Activated T-cell treated with anti-CD3 and anti-CD28 coated beads, Interleukin-2, amount 50 U/mL, for 72 hours (primary cell): ENCODE results near the gene EEF1AKMT4. TPM values are rescaled to one million over a fixed set of nuclear protein-coding genes. Genes with fewer than 3 reads are reported as not detected.

Source experiments
- ATAC-seq, 2 donors: fragments of 150-1000 bp; cut with Tn5 transposase; replicated peaks in 1 of 2; 2 replicates each; pipeline ENCODE4 v1.10.0; 2021; ENCODE audit warnings: moderate library complexity in 2 of 2, mild to moderate bottlenecking in 1 of 2
- DNase-seq, 2 donors: peaks; one replicate each; pipeline ENCODE4 v3.0.0; 2021 to 2022; ENCODE audit warnings: mixed read lengths in 1 of 2
- H3K27ac Mint-ChIP-seq: one replicate; pipeline ENCODE4 v1.8.0; 2022; ENCODE audit warnings: mild to moderate bottlenecking, moderate library complexity, mixed read lengths
- H3K27me3 Mint-ChIP-seq: one replicate; pipeline ENCODE4 v1.8.0; 2022; ENCODE audit warnings: low read depth, mixed read lengths
- H3K36me3 Mint-ChIP-seq, 2 donors: one replicate each; pipeline ENCODE4 v1.8.0; 2022; ENCODE audit warnings: mixed read lengths in 2 of 2, mild to moderate bottlenecking in 1 of 2; ENCODE audit not compliant: insufficient read depth in 2 of 2
- H3K4me1 Mint-ChIP-seq: one replicate; pipeline ENCODE4 v1.8.0; 2022; ENCODE audit warnings: low read depth, mixed read lengths
- H3K4me3 Mint-ChIP-seq, 2 donors: one replicate each; pipeline ENCODE4 v1.8.0; 2022; ENCODE audit warnings: mild to moderate bottlenecking in 2 of 2, mixed read lengths in 2 of 2, moderate library complexity in 2 of 2
- H3K9me3 Mint-ChIP-seq, 2 donors: one replicate each; pipeline ENCODE4 v1.8.0; 2022; ENCODE audit warnings: mixed read lengths in 2 of 2
- total RNA-seq, 2 donors: library from RNA; stranded (reverse); gene quantifications; one replicate each; pipeline ENCODE4 v1.2.3, GENCODE V29; 2022

EEF1AKMT4 gene
- total RNA-seq, 2 donors from 2014 or later: 3.5 to 3.6 TPM

DNA sequence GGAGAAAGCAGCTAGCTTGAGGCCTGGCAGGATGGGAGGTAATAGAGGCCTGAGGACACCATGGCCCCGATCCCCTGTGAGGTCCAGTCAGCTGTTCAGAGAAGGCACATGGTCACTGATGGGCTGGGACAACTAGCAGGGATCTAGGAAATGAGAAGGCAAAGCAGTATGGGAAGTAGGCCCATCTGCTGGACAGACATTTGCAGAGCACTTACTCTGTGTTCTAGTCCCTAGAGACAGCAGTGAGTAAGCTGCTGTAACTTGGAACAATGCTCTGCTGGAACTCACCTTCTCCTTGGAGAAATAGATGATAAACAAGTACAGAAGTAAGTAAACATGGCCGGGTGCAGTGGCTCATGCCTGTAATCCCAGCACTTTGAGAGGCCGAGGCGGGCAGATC is 33.5 kb downstream of the EEF1AKMT4 start:
- no peak for DNase-seq

DNA sequence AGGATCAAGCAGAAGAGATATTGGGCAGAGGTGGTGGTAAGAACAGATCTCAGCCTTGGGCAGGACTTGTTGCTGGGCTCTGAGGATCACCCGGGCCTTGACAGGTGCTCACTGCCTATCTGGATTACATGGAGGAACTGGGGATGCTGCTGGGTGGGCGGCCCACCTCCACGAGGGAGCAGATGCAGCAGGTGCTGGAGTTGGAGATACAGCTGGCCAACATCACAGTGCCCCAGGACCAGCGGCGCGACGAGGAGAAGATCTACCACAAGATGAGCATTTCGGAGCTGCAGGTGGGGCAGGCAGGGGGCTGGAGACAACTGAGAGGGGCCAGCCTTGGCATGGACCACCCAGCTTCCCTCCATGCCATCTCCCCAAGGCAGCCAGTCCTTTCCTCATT is 34.2 kb downstream of the EEF1AKMT4 start:
- ATAC-seq: no peak

More for the DNA sequence above, 33.5 kb downstream of the EEF1AKMT4 start:
- no peak for ATAC-seq
- Mint-ChIP-seq H3K4me1 (no peaks in the 10 kb centered on the region), H3K27me3 (peaks cover 27% of the 10 kb centered on the region), H3K36me3 (no peaks in the 10 kb centered on the region), H3K9me3 (no peaks in the 10 kb centered on the region), H3K27ac (no peak overlapping the region), H3K4me3 (no peak overlapping the region)

DNA sequence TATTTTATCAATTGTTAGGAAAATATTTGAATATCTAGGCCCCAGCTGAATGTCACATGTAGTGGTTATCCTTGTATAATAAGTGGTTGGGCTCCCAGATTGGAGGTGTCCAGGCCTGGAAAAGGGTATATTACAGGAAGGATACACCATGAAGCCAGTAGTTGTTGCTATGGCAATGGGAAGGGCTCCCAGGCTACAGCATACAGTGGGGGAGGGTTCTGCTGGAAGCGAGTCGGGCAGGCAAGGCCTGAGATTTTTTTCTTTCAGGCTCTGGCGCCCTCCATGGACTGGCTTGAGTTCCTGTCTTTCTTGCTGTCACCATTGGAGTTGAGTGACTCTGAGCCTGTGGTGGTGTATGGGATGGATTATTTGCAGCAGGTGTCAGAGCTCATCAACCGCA is 35.2 kb downstream of the EEF1AKMT4 start:
- no peaks in the 10 kb centered on the region for H3K9me3 Mint-ChIP-seq
- H3K4me1 Mint-ChIP-seq: no peaks in the 10 kb centered on the region
- ATAC-seq: peak; percentile 34 to 64
- H3K27me3 Mint-ChIP-seq: peaks cover 20% of the 10 kb centered on the region
- no peak overlapping the region for H3K27ac Mint-ChIP-seq
- peak; percentile 31 to 49 for DNase-seq
- H3K36me3 Mint-ChIP-seq: no peaks in the 10 kb centered on the region
- H3K4me3 Mint-ChIP-seq: no peak overlapping the region

More for the DNA sequence above, 34.2 kb downstream of the EEF1AKMT4 start:
- no peaks in the 10 kb centered on the region for H3K36me3 Mint-ChIP-seq
- no peak overlapping the region for H3K4me3 Mint-ChIP-seq
- H3K9me3 Mint-ChIP-seq: no peaks in the 10 kb centered on the region
- no peak overlapping the region for H3K27ac Mint-ChIP-seq
- DNase-seq: no peak
- H3K27me3 Mint-ChIP-seq: peaks cover 23% of the 10 kb centered on the region
- no peaks in the 10 kb centered on the region for H3K4me1 Mint-ChIP-seq

GRCh38 chr3:184289426-184289938 is 40.0 kb downstream of the EEF1AKMT4 start:
- H3K27me3 Mint-ChIP-seq: peaks cover 20% of the 10 kb centered on the region
- no peak overlapping the region for H3K27ac Mint-ChIP-seq
- H3K9me3 Mint-ChIP-seq: no peaks in the 10 kb centered on the region
- H3K36me3 Mint-ChIP-seq: no peaks in the 10 kb centered on the region
- H3K4me3 Mint-ChIP-seq: no peak overlapping the region
- DNase-seq (peak; percentile 72 to 75), ATAC-seq (peak; percentile 78)
- no peaks in the 10 kb centered on the region for H3K4me1 Mint-ChIP-seq

GRCh38 chr3:184290331-184290730 is 40.9 kb downstream of the EEF1AKMT4 start:
- Mint-ChIP-seq H3K9me3 (no peaks in the 10 kb centered on the region), H3K4me3 (no peak overlapping the region), H3K36me3 (no peaks in the 10 kb centered on the region), H3K4me1 (no peaks in the 10 kb centered on the region), H3K27ac (no peak overlapping the region), H3K27me3 (peaks cover 18% of the 10 kb centered on the region)
- ATAC-seq (no peak), DNase-seq (no peak)

GRCh38 chr3:184291044-184291737 is 41.7 kb downstream of the EEF1AKMT4 start:
- DNase-seq (no peak), ATAC-seq (no peak)
- Mint-ChIP-seq H3K27me3 (peaks cover 9% of the 10 kb centered on the region), H3K4me3 (no peak overlapping the region), H3K9me3 (no peaks in the 10 kb centered on the region), H3K27ac (no peak overlapping the region), H3K4me1 (no peaks in the 10 kb centered on the region), H3K36me3 (no peaks in the 10 kb centered on the region)

- Mint-ChIP-seq H3K4me1 (no peaks in the 10 kb centered on the region), H3K9me3 (no peaks in the 10 kb centered on the region), H3K36me3 (no peaks in the 10 kb centered on the region), H3K27ac (no peak overlapping the region), H3K27me3 (peaks cover 4% of the 10 kb centered on the region), H3K4me3 (no peak overlapping the region)
- DNase-seq (no peak), ATAC-seq (no peak)
Observed at GRCh38 chr3:184291738-184292445, 42.4 kb downstream of the EEF1AKMT4 start.

DNA sequence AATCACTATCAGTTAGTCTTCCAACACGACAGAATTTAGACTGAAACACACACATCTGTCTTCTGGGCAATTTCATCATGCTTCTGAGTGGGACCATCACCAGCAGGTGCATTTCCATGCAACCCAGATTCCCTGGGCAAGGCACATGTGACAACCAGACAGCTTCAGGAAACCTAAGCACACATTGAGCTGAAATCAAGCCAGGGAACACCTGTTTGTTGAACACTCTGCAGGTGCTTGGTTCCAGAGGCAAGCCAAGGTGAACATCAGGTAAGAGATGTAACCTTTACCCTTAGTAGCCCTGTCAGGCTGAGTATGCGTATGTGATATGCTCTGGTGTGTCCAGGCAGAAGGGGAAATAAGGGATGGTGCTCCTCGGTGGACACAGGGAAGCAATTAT is 46.3 kb downstream of the EEF1AKMT4 start:
- no peaks in the 10 kb centered on the region for H3K9me3 Mint-ChIP-seq
- H3K27me3 Mint-ChIP-seq: no peaks in the 10 kb centered on the region
- no peak for DNase-seq
- no peak for ATAC-seq
- H3K36me3 Mint-ChIP-seq: peaks cover under 1 to 5% of the 10 kb centered on the region in 2 donors
- H3K4me3 Mint-ChIP-seq: no peak overlapping the region
- H3K4me1 Mint-ChIP-seq: peaks cover 21% of the 10 kb centered on the region
- no peak overlapping the region for H3K27ac Mint-ChIP-seq

GRCh38 chr3:184296616-184297015 is 47.1 kb downstream of the EEF1AKMT4 start:
- Mint-ChIP-seq H3K27ac (no peak overlapping the region), H3K9me3 (no peaks in the 10 kb centered on the region), H3K27me3 (no peaks in the 10 kb centered on the region), H3K36me3 (peaks cover 5% of the 10 kb centered on the region in 2 donors), H3K4me1 (peaks cover 29% of the 10 kb centered on the region), H3K4me3 (no peak overlapping the region)
- ATAC-seq: no peak
- DNase-seq: no peak

- Mint-ChIP-seq H3K27ac (peak within 1 kb of the TSS; percentile 94), H3K4me1 (peaks cover 32% of the 10 kb centered on the region), H3K27me3 (no peaks in the 10 kb centered on the region), H3K9me3 (no peaks in the 10 kb centered on the region), H3K36me3 (peaks cover 9 to 10% of the 10 kb centered on the region in 2 donors), H3K4me3 (peak within 1 kb of the TSS; percentile 86 to 93)
- ATAC-seq: peak; percentile 95
- DNase-seq: peak; percentile 98 to 99
Observed at GRCh38 chr3:184298759-184299487, 49.5 kb downstream of the EEF1AKMT4 start, which contains the start of gene PSMD2. Gene PSMD2, plus strand, starts transcription at chr3:184299241. Its CDS starts 26 bp downstream, at chr3:184299267.

DNA sequence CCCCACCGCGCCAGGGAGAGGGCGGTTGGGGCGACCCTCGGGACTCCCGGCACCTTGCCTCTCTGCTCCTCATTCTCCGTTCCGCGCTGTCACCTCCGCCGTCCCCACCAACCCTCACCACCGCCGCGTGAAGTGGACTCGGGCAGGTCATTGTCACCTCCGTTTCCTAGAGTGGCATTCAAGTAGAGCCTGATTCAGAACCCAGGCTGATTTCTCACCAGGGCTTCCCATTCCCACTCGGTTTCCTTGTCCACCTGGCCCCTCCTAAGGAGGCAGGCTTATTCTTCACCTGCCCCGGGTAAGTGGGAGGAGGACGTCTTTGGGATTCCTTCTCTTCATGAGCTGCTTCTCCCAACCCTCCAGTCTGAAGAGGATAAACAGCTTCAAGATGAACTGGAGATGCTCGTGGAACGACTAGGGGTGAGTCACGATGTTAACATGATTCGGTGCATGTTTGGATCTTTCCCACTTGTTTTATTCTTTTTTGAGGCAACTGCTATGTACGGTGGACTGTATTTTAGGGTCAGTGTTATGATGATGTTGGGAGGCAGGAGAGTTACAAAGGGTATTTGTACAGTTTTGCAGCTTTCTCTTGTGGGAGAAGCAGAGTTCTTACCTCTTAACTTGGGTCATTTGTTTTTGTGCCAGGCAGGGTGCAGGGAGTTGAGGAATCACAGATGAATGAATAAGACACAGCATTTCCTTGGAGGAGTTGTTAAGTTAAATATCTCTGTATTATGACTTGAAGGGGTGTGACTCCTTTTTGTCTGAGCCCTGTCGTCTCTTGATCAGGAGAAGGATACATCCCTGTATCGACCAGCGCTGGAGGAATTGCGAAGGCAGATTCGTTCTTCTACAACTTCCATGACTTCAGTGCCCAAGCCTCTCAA is 50.3 kb downstream of the EEF1AKMT4 start:
- no peaks in the 10 kb centered on the region for H3K27me3 Mint-ChIP-seq
- H3K4me3 Mint-ChIP-seq: peak overlapping the region; percentile 86 to 93
- H3K27ac Mint-ChIP-seq: peak overlapping the region; percentile 94

DNA sequence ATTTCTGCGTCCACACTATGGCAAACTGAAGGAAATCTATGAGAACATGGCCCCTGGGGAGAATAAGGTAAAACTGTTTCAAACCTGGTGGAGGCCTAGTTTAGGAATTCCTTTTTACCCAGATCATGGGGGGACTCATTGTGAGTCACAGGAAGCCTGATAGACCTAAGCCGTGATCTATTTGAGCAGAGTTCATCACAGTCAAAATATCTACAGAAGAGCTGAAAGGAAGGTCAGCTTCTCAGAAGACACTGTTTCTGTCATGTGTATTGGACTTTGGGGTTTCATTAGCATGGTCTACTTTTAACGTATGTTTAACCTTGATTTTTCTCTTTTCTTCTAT is 50.9 kb downstream of the EEF1AKMT4 start:
- peaks cover 10 to 14% of the 10 kb centered on the region in 2 donors for H3K36me3 Mint-ChIP-seq
- peaks cover 32% of the 10 kb centered on the region for H3K4me1 Mint-ChIP-seq
- H3K27me3 Mint-ChIP-seq: no peaks in the 10 kb centered on the region
- H3K27ac Mint-ChIP-seq: peak overlapping the region; percentile 94
- ATAC-seq (no peak), DNase-seq (no peak)
- H3K4me3 Mint-ChIP-seq: peak overlapping the region; percentile 86 to 93
- no peaks in the 10 kb centered on the region for H3K9me3 Mint-ChIP-seq

More for the DNA sequence above, 50.3 kb downstream of the EEF1AKMT4 start:
- no peak for ATAC-seq
- Mint-ChIP-seq H3K9me3 (no peaks in the 10 kb centered on the region), H3K4me1 (peaks cover 32% of the 10 kb centered on the region), H3K36me3 (peaks cover 10 to 14% of the 10 kb centered on the region in 2 donors)
- DNase-seq: no peak
